ENCODE data around the gene CDK6.

Gene CDK6

DNA sequence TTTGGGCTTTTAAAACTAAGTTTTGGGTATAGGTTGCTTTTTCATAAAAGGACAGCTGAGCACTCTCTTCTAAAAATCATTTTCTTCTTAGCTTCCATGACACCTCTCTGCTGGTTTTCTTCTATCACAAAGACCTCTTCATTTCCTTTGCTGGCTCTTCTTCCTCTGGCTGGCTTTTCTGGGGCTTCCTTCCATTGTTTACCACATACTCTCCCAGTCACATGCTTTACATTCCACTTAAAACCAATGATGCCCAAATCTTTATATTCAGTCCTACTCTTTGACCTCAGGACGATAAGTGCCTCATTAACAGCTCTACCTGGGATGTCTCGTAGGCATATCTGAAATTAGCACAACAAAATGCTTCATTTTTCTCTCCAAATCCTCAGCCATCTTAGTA is 273.0 kb downstream of the CDK6 start:
- DNase-seq = no peak

DNA sequence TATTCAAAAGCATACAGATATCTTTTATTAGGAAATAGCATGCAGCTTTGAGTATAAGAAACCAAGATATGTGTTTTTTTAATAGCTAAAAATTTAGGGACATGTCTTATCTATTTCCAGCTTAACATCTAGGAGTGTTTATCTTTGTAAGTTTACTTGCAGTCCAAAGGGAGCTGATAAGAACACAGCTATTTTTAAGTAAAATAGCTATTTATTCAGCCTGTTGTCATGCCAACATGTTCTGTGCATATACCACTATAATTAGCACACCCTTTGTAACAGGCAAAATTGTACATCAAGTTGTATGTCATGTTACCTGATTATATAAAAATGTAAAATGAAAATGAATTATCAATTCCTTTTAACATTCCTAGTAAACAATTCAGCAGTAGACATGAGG is 275.8 kb downstream of the CDK6 start:
- DNase-seq = no peak

DNA sequence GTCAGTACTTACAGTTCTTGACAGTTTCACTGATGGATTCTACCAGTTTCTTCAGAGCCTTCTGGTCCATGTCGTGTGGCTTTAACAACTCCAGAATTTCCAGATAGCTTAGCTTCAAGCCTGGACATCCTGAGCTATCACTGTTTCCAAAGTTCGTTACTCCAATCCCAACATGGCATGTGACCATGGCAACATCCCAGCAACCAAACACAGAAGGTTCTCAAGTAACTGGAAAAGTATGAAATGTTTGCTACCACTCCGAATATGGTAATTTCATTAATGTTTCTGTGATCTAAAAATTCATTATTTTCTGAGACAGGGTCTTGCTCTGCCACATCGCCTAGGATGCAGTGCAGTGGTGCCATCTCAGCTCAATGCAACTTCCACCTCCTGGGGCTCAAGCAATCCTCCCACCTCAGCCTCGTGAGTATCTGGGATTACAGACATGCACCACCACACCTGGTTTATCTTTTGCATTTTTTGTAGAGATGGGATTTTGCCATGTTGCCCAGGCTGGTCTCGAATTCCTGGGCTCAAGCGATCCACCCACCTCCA is 278.5 kb downstream of the CDK6 start:
- DNase-seq = no peak

GRCh38 chr7:92557249-92557648 is 279.1 kb downstream of the CDK6 start:
- DNase-seq = no peak
